Cardiac septum (tissue), 1 donor: ENCODE results near the gene PCDH1. TPM values are rescaled to one million over a fixed set of nuclear protein-coding genes. Genes with fewer than 3 reads are reported as not detected.
"Not testable (repeated sequence)": the region's sequence is repeated elsewhere in the genome, so short reads cannot be mapped to it uniquely, and the experiment has no call there.

Source experiments
- DNase-seq: peaks from one replicate; pipeline ENCODE4 v3.0.0-alpha.2; 2020; ENCODE audit warnings: low spot score
- intact Hi-C: fragments of 100-400 bp; cut with DNase I; formaldehyde crosslinking; loops from one replicate; pipeline ENCODE4 v1.14.0; 2022
- long read RNA-seq: library from polyadenylated mRNA; unstranded; transcript quantifications from one replicate; pipeline ENCODE4 v2.0.0, GENCODE V29; 2021
- total RNA-seq: library from RNA; stranded (reverse); fragmentation: NEBNext Ultra II Directional; extraction: Animal tissue kit (Norgen Biotek cat#: 25700); gene quantifications from one replicate; pipeline ENCODE4 v1.2.1, GENCODE V29; 2021
- donor health status: DM: no; HTN: no; CAD: no.

The PCDH1 gene
- total RNA-seq, result 16.9 TPM
- long read RNA-seq, partial matches to known transcripts, result 3 of 14 reads
- long read RNA-seq, other reads (novel, unspliced or antisense), result 8 of 14 reads

- DNase-seq, result no peak
Measured at GRCh38 chr5:141878186-141878710, at the start of gene PCDH1. TSS of gene PCDH1 (minus strand) at chr5:141878410. CDS start at chr5:141878262, 148 bp downstream.

GRCh38 chr5:141926434-141926833 lies 48.2 kb upstream of the PCDH1 start:
- intact Hi-C loops, result no loop called here
- DNase-seq, result no peak

More at GRCh38 chr5:141878186-141878710, at the start of gene PCDH1:
- intact Hi-C loops, result loop anchor here (2.0 to 5.0 kb wide), 4 partner anchors 41 to 185 kb away; no protein-coding TSS in a partner anchor

DNA sequence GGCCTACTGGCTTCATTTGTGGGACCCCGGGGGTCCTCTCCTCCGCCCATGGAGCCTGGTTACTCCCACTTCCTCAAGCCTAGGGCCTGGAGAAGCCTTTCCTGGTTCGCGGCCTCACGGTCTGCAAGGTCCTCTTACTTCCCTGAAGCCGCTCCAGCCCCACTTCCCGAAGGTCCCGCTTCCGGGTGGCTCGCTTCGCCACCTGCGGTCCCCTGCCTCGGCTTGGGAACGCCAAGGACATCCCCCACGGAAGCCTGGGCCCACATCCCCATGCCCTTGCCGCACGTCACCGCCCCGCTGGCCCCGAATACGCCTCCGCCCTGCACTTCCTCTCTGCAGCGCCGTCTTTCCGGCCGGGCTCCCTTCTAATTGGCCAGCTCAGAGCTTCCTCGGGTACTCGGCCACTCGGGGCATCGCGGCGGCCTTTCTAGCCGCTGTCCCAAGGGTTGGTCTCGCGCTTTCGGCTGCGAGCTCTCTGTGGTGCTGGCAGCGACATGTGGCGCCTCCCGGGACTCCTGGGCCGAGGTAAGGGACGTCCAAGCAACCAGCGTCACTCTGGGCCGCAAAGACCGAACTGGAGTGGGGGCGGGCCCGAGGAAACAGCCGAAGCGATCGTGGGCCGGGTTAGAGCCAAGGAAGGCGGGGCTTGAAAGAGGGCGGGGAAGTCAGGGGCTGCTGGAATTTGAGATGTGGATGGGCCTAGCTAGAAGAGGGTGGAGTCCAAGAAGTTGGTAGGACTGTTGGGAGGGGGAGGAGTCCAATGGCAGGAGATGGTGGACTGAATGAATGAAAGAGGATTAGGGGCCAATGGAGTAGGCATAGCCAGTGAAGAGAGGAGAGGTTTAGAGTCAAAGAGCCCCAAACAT lies 45.5 kb upstream of the PCDH1 start, which contains the start of gene DELE1:
TSS of gene DELE1 (plus strand) at position 424 of the 866 bp plus-strand sequence. CDS start at position 495, 71 bp downstream.
- intact Hi-C loops, result loop anchor here (5.0 kb wide), 1 partner anchor 41 kb away; no protein-coding TSS in a partner anchor
- DNase-seq, result peak; percentile 98

DNA sequence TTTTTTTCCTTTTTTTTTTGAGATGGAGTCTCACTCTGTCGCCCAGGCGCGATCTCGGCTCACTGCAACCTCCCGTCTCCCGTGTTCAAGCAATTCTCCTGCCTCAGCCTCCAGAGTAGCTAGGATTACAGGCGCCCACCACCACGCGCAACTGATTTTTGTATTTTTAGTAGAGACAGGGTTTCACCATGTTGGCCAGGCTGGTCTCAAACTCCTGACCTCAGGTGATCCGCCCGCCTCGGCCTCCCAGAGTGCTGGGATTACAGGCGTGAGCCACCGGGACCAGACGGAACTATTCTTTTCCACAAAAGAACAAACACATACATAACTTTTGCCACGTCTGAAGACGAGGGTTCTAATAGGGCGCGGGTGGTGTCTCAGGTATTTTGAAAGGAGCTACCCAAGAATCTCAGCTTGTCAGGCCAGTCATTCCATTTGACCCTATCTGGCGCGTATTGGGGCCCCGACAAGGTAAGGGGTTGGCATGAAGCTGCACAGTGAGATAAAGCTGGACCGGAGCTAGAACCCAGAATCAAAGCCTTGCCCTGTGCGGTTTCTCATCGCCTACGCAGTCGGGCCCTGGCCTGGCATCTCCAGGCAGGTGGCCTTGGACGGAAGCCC lies 44.7 kb upstream of the PCDH1 start:
- intact Hi-C loops, result loop anchor here (5.0 kb wide), 1 partner anchor 41 kb away; no protein-coding TSS in a partner anchor
- DNase-seq, result not testable (repeated sequence)

DNA sequence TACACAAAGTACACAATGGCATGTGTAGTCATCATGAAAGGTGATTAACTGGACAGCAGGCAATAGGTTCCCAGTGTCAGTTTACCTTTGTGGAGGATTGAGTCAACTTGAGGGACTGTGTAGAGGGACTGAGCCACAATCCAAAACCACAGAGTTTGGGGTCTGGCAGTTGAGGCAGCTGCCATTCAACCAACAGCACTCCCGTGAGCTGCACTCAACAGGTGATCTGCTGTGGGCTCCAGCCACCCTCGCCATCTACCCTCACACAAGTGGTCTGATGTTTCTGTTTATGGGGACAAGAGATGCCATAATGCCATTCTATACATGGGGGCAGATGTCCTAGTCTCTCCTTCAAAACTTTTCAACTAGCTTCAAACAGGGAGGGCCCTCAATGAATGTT lies 42.6 kb upstream of the PCDH1 start:
- intact Hi-C loops, result loop anchor here (5.0 kb wide), 1 partner anchor 38 kb away; no protein-coding TSS in a partner anchor
- DNase-seq, result no peak

DNA sequence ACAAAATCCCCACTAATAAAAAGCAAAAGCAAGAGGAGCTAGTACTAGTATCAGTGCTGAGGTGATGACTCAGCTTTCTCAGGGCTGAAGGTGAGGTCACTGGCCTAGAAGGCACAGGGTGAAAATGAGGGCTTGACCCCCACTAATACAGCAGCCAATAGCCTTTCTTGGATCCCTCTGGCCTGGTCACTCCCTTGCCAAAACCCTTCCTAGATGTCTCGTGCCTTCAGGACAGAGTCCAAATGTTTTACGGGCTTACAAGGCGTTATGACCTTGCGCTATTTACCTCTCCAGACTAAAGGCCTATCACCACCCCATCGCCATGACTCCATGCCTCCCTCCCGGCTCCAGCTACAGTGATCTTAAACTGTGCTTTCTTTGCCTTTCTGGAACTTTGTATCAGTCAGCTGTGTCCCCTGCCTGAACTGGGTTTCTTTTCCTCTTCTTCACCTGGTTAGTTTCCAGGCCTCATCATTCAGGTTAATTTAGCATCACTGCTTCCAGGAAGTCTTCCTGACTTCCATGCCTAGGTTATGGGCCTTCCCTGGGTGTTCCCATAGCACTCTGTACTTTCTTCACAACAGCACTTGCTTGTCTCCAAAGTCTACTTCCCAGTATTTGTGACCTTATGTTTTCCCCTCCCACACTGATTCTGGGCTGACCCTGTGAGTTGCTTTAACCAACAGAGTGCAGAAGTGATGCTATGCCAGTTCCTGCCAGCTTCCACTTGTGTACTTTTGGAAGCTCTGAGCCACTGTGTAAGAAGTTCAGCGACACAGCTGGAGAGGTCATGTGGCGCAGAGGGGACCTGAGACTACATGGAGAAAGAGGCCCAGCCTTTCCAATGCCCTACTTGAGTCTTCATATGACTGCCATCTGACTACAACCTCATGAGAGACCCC lies 41.3 kb upstream of the PCDH1 start:
- intact Hi-C loops, result loop anchor here (5.0 kb wide), 1 partner anchor 37 kb away; no protein-coding TSS in a partner anchor
- DNase-seq, result no peak

GRCh38 chr5:141917760-141918159 lies 39.5 kb upstream of the PCDH1 start:
- intact Hi-C loops, result no loop called here
- no peak for DNase-seq

DNA sequence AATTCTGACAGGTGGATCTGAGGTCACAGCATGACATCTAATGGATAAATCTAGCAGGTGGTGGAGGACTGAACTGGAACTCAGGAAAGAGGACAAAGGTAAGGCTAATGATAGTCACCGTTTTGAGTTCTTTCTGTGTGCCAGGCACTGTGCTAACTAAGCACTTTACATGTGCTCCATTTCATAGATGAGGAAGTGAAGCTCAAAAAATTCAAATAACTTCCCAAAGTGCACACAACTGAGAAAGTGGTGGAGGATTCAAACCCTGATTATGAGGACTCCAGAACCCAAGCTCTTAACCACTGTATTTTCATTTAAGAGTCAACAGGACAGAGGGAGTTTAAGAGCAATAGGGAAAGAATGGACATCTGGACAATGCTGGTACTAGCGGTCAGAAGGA lies 38.3 kb upstream of the PCDH1 start:
- intact Hi-C loops, result no loop called here

GRCh38 chr5:141915881-141916336 lies 37.7 kb upstream of the PCDH1 start:
- intact Hi-C loops, result no loop called here
- no peak for DNase-seq

More for the DNA sequence above, 38.3 kb upstream of the PCDH1 start:
- no peak for DNase-seq

GRCh38 chr5:141914797-141915196 lies 36.6 kb upstream of the PCDH1 start:
- DNase-seq, result no peak
- intact Hi-C loops, result no loop called here

GRCh38 chr5:141914199-141914743 lies 36.1 kb upstream of the PCDH1 start:
- intact Hi-C loops, result no loop called here
- peak; percentile 86 for DNase-seq

GRCh38 chr5:141913560-141914198 lies 35.5 kb upstream of the PCDH1 start:
- DNase-seq, result no peak
- intact Hi-C loops, result no loop called here

DNA sequence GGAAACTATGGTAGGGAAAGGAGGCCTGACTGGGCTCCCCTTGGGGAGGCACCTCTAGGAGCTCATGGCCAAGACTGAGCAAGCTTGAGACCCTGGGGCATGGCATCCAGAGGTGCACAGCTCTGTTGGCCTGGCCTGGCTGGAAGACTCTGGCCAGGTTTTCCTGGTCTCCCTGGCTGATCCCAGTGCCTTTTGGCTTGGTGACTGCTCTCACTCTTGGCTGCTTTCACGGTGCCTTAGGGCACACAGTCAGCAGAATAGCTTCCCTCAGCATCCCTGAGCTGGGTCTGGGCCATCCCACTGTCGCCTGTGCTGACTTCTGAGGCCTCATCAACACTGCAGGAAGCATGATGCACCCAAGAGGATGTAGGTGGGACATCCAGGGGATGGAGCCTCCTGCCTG lies 32.1 kb upstream of the PCDH1 start:
- DNase-seq, result no peak
- intact Hi-C loops, result no loop called here

DNA sequence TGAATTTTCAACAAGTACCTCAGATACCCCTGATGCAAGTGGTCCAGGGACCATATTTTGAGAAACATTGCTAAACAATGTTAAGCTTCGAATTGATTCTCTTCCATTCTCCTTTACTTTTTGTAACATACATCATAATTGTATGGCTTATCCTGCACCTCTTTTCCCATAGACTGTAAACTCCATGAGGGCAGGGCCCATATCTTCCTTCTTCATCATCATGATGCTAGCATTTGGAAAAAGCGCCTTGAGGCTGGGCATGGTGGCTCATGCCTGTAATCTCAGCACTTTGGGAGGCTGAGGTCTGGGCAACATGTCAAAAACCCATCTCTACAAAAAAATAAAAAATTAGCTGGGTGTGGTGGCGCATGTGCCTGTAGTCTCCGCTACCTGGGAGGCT lies 31.0 kb upstream of the PCDH1 start:
- intact Hi-C loops, result no loop called here
- DNase-seq, result no peak

- intact Hi-C loops, result no loop called here
- DNase-seq, result no peak
Measured at GRCh38 chr5:141908796-141909195, 30.6 kb upstream of the PCDH1 start.

DNA sequence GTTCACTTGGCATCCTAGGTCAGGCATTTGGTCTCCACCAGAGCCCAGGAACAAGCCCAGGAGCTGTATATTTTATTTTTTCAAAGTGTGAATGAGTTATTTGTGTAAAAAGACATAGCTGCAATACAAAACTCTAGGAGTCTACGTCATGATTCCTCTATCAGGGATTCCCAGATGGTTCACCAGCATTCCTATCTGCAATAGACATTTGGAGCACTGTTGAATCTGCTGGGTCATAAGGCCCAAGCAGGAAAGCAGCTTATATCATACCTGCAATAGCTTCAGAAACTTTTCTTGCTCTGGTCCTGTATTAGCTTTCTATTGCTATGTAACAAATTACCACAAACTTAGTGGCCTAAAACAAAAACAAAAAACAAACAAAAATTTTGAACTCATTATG lies 28.8 kb upstream of the PCDH1 start:
- intact Hi-C loops, result no loop called here
- no peak for DNase-seq

DNA sequence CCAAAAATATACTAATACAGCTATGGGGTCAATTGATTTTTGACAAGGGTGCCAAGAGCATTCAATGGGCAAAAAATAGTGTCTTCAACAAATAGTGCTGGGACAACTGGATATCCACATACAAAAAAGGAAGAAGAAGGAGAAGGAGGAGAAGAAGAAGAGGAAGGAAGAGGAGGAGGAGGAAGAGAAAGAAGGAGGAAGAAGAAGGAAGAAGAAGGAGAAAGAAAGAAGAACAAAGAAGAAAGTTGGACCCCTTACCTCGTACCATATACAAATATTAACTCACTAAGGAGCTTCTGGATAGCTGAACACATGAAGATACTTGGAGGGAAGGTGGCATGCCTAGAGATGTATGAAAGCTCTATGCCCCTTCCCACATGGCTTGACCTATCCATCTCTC lies 28.3 kb upstream of the PCDH1 start:
- intact Hi-C loops, result no loop called here
- no peak for DNase-seq

DNA sequence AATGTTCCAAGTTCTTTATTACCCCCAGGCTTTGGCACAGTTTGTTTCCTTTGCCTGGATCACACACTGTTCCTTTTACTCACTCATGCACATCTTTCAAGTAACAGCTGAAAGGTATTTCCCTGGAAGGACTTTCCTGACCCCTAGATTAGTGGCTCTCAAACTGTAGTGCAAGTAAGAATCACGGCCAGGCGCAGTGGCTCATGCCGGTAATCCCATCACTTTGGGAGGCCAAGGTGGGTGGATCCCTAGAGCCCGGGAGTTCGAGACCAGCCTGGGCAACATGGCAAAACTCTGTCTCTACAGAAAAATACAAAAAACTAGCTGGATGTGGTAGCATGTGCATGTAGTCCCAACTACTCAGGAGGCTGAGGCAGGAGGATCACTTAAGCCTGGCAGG lies 26.3 kb upstream of the PCDH1 start:
- intact Hi-C loops, result no loop called here
- DNase-seq, result no peak
